Esophagus squamous epithelium (tissue), 4 donors: ENCODE results near the gene NR2F6.

ENCODE experiments used
- POLR2A ChIP-seq, 4 donors: fragments of 450-650 bp; IDR thresholded peaks; one replicate each; pipeline ENCODE4 v1.6.1; 2017; ENCODE audit warnings: antibody characterized with exemption in 4 of 4, mild to moderate bottlenecking in 4 of 4, moderate library complexity in 3 of 4
- TF ChIP-seq, protein P1 (sequence below), 6 experiments: fragments of 450-650 bp in 4 of 6; fragments of 200-600 bp in 2 of 6; sonication (generic) in 2 of 6; IDR thresholded peaks; one replicate each; pipeline ENCODE4 v1.5.1; 2016 to 2019; ENCODE audit warnings: antibody characterized with exemption in 6 of 6, mild to moderate bottlenecking in 4 of 6, moderate library complexity in 4 of 6

- TF ChIP-seq, protein P1, sequence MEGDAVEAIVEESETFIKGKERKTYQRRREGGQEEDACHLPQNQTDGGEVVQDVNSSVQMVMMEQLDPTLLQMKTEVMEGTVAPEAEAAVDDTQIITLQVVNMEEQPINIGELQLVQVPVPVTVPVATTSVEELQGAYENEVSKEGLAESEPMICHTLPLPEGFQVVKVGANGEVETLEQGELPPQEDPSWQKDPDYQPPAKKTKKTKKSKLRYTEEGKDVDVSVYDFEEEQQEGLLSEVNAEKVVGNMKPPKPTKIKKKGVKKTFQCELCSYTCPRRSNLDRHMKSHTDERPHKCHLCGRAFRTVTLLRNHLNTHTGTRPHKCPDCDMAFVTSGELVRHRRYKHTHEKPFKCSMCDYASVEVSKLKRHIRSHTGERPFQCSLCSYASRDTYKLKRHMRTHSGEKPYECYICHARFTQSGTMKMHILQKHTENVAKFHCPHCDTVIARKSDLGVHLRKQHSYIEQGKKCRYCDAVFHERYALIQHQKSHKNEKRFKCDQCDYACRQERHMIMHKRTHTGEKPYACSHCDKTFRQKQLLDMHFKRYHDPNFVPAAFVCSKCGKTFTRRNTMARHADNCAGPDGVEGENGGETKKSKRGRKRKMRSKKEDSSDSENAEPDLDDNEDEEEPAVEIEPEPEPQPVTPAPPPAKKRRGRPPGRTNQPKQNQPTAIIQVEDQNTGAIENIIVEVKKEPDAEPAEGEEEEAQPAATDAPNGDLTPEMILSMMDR (IDR thresholded peaks at IDR 0.05): no peak
- TF ChIP-seq POLR2A (IDR thresholded peaks at IDR 0.05): no peak
Observed at GRCh38 chr19:17275441-17276175, 29.9 kb upstream of the NR2F6 start.
